ENCODE results near the gene PADI2.

DNA sequence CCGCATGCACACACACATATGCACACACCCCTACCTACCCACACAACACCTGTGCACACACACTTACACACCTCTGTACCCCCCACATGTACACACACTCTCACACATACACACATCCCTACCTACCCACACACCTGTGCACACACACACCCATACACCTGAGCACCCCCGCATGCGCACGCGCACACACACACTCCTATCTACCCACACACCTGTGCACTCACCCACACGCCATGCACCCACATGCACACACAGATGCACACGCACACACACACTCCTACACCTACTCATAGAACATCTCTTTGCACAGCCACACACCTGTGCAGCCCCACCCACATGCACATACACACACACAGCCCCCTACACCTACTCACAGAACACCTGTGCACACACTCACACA is 15.5 kb upstream of the PADI2 start:
- TF ChIP-seq POLR2A (IDR thresholded peaks at IDR 0.05): no peak
- TF ChIP-seq, protein P1, sequence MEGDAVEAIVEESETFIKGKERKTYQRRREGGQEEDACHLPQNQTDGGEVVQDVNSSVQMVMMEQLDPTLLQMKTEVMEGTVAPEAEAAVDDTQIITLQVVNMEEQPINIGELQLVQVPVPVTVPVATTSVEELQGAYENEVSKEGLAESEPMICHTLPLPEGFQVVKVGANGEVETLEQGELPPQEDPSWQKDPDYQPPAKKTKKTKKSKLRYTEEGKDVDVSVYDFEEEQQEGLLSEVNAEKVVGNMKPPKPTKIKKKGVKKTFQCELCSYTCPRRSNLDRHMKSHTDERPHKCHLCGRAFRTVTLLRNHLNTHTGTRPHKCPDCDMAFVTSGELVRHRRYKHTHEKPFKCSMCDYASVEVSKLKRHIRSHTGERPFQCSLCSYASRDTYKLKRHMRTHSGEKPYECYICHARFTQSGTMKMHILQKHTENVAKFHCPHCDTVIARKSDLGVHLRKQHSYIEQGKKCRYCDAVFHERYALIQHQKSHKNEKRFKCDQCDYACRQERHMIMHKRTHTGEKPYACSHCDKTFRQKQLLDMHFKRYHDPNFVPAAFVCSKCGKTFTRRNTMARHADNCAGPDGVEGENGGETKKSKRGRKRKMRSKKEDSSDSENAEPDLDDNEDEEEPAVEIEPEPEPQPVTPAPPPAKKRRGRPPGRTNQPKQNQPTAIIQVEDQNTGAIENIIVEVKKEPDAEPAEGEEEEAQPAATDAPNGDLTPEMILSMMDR (IDR thresholded peaks at IDR 0.05): no peak
